Stimulated activated CD4-positive, alpha-beta T cell treated with anti-CD3 and anti-CD28 coated beads, Interleukin-2, amount 100 ng/mL, for 4 hours (primary cell): ENCODE results near the gene NFATC4.
A peak's percentile ranks its signal among the peaks of the same experiment; 100 is the strongest.
"Not testable (repeated sequence)": the region's sequence is repeated elsewhere in the genome, so short reads cannot be mapped to it uniquely, and the experiment has no call there.

Experiments used
- DNase-seq: peaks from one replicate; pipeline ENCODE4 v3.0.0-alpha.2; 2020; ENCODE audit warnings: low read depth

NFATC4 gene

GRCh38 chr14:24339284-24340151, 28.5 kb upstream of the NFATC4 start, which contains the start of gene RIPK3:
TSS of gene RIPK3 (minus strand) at chr14:24339991. CDS start at chr14:24339826, 165 bp downstream.
- peak; percentile 61 for DNase-seq

DNA sequence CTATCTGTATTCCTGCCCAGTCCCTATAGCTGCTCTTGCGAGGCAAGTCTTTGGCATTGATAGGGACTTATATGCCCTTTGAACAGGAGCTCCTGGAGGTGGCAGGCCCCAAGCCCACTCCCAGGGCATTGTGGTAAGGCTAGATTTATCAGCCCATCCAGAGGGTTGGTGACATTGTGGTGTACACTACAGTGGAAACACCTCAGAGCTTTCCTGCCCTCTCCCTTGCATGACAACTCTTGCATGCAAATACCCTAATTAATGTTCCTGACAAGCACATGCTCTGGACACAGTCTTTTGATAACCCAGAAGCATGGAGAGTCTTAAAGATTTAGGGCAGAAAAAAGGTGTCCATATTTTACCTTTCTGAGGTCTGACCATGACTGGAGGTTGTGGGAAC, 27.4 kb upstream of the NFATC4 start:
- DNase-seq: no peak

- DNase-seq: no peak
Observed at GRCh38 chr14:24342889-24343288, 25.1 kb upstream of the NFATC4 start.

GRCh38 chr14:24343795-24344660, 24.0 kb upstream of the NFATC4 start:
- DNase-seq: no peak

DNA sequence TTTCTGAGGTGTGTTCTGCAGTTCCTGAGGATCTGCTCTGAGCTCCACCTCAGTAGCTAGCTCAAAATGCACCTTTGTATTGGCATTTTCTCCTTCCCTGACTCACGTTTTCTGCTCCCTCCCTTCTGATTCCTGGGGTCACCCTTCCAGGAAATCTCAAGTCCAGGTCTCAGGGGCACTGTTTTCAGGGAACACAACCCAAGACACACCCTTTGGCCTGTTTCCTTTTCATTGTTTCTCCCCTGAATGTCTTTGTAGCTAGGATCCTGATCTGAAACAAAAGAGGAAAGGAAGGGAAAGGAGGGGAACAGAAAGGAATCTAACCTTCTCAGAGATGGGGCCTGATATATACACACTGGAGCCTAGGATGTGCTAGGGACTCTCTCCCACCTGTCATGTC, 20.9 kb upstream of the NFATC4 start:
- DNase-seq: no peak

GRCh38 chr14:24348186-24348585, 19.8 kb upstream of the NFATC4 start:
- DNase-seq: no peak

DNA sequence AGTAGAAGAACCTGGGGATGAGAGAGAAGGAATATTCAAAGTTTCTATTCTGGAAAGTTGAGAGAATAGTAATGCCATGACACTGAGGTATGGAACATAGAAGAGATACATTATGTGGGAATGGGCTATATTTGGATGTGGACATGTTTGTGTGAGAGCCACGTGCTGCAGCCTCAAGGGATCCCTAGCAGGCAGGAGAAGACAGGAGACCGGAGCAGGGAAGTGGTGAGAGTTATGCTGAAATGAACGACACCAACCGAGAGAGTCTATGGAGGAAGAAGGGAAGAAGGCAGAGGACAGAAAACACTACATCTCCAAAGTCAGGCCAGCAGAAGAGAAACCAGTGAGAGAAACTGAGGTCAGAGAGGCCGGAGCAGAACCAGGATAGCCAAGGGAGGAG, 18.2 kb upstream of the NFATC4 start:
- DNase-seq: no peak

DNA sequence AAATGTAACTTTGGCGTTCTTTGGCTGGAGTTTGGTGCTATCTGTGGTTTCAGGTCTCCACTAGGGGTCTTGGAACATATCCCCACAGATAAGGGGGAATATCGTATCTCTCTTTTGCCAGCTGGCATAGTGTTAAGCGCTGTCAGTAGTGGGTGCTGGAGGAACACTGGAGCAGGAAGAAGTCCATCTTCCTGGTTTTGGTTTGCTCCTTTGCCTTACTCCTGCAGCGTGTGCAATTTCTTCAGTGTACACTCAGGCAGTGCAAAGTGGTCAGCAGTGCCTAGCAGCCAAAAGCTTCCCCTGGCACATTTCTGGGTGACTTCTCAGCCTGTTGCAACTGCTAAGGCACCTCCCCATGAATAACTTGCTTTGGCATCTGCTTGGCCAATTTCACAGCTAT, 16.5 kb upstream of the NFATC4 start:
- DNase-seq: no peak

DNA sequence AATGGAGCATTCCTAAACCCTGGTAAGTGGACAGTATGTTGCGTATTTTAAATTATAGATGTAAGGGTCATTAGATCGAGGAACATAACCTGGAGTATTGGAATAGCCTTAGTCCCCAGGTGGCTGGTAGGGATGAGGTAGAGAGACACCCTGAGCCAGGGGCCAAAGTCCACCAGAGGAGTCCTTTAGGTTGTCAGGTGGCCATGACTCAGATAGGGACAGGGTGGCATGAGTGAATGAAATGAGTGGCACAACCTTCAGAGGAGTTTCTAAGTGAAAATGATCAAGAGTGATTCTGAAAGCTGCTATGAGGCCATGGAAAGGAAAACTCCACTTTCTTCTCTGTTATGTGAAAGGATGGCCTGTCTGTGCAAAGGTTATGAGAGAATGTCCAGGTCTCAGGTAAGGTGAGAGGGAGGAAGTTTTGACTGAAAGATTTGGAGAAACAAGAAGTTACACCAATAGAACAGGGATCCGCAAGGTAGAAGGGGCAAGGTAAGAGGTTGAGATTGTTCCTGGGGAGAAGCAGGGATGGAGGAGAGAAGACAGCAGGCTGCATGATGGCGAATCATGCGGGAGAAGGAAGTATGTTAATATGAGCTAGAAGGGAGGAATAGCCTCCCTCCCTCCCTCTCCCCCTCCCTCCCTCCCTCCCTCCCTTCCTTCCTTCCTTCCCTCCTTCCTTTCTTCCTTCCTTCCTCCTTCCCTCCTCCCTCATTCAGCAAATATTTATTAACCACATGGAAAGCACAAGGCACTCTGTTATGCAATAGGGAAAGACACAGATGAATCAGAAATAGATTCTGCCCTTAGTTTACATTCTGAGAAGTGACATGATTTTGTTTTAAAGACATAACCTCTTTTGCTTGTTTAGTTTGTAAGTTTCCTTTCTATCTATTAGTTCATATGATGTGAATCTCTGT, 14.2 kb upstream of the NFATC4 start:
- no peak for DNase-seq

DNA sequence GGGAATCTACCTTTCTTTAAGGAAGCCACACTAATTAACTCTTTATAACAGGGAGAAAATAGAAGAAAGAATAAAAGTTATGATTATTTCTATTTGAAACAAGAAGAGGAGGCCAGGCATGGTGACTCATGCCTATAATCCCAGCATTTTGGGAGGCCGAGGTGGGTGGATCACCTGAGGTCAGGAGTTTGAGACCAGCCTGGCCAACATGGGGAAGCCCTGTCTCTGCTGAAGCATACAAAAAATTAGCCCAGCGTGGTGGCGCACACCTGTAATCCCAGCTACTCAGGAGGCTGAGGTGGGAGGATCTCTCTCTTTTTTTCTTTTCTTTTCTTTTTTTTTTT, 13.5 kb upstream of the NFATC4 start:
- not testable (repeated sequence) for DNase-seq

DNA sequence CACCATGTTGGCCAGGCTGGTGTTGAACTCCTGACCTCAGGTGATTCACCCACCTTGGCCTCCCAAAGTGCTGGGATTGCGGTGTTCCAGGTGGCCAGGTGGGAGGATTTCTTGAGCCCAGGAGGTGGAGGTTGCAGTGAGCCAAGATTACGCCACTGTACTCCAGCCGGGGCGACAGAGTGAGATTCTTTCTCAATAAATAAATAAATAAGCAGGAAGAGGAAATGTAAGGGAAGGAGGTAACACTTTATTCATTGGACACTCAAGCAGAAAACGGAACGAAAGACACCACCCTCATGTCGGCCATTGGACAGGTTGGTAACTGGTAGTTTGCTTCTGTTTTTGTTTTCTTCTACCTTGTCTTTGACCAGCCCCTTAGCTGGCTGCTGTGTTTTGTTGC, 13.0 kb upstream of the NFATC4 start:
- DNase-seq: no peak

GRCh38 chr14:24356208-24356607, 11.8 kb upstream of the NFATC4 start:
- no peak for DNase-seq

DNA sequence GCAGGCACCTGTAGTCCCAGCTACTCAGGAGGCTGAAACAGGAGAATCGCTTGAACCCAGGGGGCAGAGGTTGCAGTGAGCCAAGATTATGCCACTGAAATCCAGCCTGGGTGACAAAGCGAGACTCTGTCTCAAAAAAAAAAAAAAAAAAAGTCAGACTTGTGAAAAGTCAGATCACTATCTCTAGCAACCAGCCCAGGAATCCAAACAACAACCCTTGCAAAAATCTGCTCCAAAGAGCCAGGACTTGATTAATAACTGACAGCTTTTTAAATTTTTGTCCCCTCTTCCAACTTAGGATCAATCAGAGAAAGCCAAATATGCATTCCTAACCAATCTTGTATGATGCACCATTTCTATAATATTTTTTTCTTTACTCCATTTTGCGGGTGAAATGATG, 7.7 kb upstream of the NFATC4 start:
- DNase-seq: no peak

DNA sequence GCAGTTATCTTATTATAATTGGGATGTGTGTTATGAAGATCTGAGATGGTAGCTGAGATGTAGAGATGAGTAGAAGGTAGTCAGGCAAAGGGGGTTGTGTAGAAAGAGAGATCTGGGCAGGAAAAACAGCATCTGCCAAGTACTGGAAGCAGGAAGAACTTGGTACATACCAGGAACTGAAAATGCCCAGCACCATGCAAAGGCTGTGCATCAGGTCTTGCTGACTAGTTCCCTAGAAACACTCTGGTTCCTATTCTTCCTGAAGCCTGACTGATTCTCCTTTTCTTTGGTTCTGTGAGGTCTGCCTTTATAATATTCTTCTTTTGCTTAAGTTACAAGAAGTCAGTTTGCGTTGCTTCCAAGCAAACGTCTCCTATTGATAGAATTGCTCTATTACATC, 6.7 kb upstream of the NFATC4 start:
- no peak for DNase-seq

DNA sequence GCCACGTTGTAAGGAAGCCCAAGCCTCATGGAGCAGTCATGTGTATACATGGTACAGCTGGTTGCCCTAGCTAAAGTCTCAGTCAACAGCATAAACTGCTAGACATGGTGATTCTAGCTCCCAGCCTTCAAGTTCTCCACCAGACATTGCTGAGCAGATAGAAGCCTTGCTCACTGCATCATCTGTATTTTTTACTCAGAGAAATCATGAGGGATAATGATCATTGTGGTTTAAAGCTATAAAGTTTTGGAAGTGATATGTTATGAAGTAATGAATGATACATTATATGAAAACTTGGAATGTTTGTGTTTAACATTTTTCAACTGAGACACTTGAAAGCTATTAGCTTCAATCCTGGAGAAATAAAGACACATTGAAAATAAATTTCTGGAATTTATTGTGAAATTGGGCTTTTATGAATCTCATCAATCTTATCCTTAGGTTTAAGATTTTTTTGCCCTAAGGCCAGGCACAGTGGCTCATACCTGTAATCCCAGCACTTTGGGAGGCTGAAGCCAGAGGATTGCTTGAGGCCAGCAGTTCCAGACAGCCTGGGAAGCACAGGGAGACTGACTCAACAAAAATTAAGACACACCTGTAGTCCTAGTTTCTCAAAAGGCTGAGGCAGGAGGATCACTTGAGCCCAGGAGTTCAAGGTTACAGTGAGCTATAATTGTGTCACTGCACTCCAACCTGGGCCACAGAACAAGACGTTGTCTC, 5.6 kb upstream of the NFATC4 start:
- no peak for DNase-seq

GRCh38 chr14:24363401-24363800, 4.6 kb upstream of the NFATC4 start:
- no peak for DNase-seq

GRCh38 chr14:24364841-24365240, 3.1 kb upstream of the NFATC4 start:
- DNase-seq: no peak

GRCh38 chr14:24365600-24366412, 2.2 kb upstream of the NFATC4 start:
- peak; percentile 50 for DNase-seq

- DNase-seq: no peak
Observed at GRCh38 chr14:24366413-24366720, 1.6 kb upstream of the NFATC4 start.

DNA sequence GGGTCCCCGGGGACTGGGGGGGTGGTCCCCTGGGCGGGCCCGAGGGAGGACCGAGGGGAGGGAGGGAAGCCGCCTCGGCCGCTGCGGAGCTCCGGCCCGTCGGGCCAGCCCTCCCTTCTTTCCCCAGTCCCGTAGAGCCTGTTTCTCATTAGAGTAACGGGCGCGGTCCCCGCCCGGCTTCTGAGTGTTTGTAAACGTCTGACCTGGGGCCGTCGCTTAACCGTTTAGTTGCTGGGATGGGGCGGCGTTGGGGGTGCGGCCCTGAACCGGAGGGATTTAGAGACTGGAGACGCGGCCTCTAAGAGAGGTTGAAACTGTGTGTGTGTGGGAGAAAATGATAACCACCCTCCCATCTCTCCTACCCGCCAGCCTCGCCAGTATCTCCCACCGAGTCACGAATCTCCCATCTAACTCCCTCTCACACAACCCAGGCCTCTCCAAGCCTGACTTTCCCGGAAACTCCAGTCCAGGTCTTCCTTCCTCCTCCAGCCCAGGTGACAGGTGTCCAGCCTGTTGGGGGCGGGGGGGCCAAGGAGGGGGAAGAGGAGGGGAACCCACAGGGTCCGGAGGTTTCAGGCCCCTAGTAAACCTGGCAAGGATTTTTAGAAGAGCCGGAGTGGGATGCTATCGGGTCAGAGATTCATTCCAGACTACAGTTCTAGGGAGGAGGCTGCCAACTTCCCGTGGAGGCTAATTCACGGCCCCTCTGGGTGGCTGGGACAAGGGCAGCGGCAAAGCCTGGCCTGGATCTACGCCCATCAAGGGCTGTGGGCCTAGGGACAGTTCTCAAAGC, 1.1 kb upstream of the NFATC4 start:
- no peak for DNase-seq
